HAP-1 (cell line): ENCODE data around the gene CLCN4.

Experiments
- DNase-seq, 2 experiments: peaks; one replicate each; pipeline ENCODE4 v3.0.0-alpha.2; 2016 to 2020; ENCODE audit warnings: low spot score in 2 of 2
- H3K27me3 ChIP-seq: fragments of 250-450 bp; sonication (Bioruptor Pico); 2 replicates; pipeline ENCODE4 v1.5.1; 2020; ENCODE audit warnings: low read depth, mild to moderate bottlenecking, moderate library complexity
- H3K36me3 ChIP-seq: fragments of 250-450 bp; sonication (Bioruptor Pico); replicated peaks from 2 replicates; pipeline ENCODE4 v1.5.1; 2020; ENCODE audit warnings: mild to moderate bottlenecking
- H3K4me1 ChIP-seq: fragments of 250-450 bp; sonication (Bioruptor Pico); 2 replicates; pipeline ENCODE4 v1.5.1; 2020; ENCODE audit warnings: mild to moderate bottlenecking
- H3K4me3 ChIP-seq: fragments of 250-450 bp; sonication (Bioruptor Pico); 2 replicates; pipeline ENCODE4 v1.5.1; 2020; ENCODE audit warnings: mild to moderate bottlenecking, moderate library complexity
- H3K9me3 ChIP-seq: fragments of 250-450 bp; sonication (Bioruptor Pico); 2 replicates; pipeline ENCODE4 v1.5.1; 2020; ENCODE audit warnings: mild to moderate bottlenecking, moderate library complexity
- in situ Hi-C: fragments of 300-500 bp; cut with MboI; formaldehyde crosslinking; loops from 3 replicates; pipeline ENCODE4 v1.14.3; 2020; ENCODE audit warnings: low sequenced_read_pairs, inconsistent platforms, mixed read lengths

CLCN4 gene

DNA sequence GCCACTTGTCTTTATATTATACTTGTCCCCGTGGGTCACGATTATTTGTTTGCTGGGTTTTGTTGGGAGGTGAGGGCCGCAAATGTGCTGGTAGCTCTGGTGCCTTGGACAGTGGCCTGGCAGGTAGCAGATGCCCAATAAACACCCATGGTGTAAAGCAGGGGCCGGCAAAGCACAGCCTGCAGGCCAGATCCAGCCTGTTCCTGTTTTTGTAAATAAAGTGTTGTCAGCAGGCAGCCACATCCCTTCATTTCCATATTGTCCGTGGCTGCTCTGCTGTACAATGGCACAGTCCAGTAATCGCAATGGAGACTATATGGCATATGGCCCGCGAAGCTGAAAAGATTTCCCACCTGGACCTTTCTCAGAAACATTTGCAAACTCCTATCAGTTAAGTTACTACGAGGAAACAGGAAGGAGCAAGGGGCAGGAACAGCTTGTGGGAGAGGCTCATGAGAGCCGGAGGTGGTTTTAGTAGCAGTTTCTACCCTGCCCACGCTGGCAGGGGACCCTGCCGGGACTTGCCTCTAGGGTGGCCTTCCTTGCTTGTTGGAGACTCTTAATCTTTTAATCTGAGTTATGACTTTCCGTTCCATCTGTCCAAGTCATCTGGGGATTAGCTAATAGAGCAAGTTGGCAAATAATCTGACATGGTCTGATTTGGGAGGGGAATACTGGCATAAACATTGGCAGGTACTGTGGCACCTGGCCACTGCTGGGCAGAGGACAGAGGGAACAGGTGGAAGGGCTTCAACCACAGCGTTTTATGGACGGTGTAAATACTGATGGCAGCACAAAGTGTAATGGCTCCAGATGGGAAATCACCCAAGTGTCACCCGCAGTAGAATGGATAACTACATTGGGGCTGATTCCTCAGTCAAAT lies 19.6 kb downstream of the CLCN4 start:
- H3K36me3 ChIP-seq = no peaks in the 10 kb centered on the region
- H3K4me3 ChIP-seq = no peak overlapping the region
- no peaks in the 10 kb centered on the region for H3K27me3 ChIP-seq
- no peaks in the 10 kb centered on the region; the same call in 1 of the 2 replicates for H3K4me1 ChIP-seq
- no peaks in the 10 kb centered on the region for H3K9me3 ChIP-seq
- no peak for DNase-seq
- in situ Hi-C loops = loop anchor here (25.0 kb wide), 2 partner anchors 561 to 1586 kb away; partner anchors contain the start of gene MSL3

DNA sequence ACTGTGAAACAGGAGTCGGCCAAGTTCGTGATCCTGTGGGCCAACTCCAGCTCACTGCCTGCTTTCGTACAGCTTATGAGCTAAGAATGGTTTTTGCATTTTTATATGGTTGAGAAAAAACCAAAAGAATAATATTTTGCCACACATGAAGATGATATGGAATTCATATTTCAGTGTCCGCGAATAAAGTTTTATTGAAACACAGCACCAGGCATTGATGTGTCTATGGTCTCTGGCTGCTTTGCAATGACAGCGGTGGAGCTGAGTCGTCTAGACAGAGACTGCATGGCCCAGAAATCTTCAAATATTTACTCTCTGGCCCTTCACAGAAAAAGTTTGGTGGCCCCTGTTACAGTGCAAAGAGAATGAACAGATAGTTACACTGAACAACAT lies 20.2 kb downstream of the CLCN4 start:
- Histone ChIP-seq H3K4me3 (no peak overlapping the region), H3K9me3 (no peaks in the 10 kb centered on the region), H3K4me1 (no peaks in the 10 kb centered on the region; the same call in 1 of the 2 replicates), H3K27me3 (no peaks in the 10 kb centered on the region), H3K36me3 (no peaks in the 10 kb centered on the region)
- in situ Hi-C loops = loop anchor here (25.0 kb wide), 2 partner anchors 560 to 1585 kb away; partner anchors contain the start of gene MSL3
- no peak for DNase-seq

DNA sequence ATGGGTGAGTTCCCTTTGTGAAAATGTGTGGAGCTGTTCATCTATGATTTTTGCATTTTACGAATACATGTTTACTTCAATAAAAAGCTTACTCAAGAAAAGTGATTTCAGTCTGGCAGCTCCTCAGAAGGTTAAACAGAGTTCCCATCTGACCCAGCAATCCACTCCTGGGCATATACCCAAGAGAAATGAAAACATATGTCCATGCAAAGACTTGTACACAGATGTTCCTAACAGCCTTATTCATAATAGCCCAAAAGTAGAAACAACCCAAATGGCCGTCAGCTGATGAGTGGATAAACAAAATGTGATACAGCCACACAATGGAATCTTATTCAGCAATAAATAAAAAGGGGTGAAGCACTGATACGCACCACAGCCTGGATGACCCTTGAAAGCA lies 20.8 kb downstream of the CLCN4 start:
- H3K36me3 ChIP-seq = no peaks in the 10 kb centered on the region
- DNase-seq = no peak
- in situ Hi-C loops = loop anchor here (25.0 kb wide), 2 partner anchors 560 to 1585 kb away; partner anchors contain the start of gene MSL3
- H3K4me3 ChIP-seq = no peak overlapping the region
- H3K9me3 ChIP-seq = no peaks in the 10 kb centered on the region
- H3K27me3 ChIP-seq = no peaks in the 10 kb centered on the region
- no peaks in the 10 kb centered on the region; the same call in 1 of the 2 replicates for H3K4me1 ChIP-seq

DNA sequence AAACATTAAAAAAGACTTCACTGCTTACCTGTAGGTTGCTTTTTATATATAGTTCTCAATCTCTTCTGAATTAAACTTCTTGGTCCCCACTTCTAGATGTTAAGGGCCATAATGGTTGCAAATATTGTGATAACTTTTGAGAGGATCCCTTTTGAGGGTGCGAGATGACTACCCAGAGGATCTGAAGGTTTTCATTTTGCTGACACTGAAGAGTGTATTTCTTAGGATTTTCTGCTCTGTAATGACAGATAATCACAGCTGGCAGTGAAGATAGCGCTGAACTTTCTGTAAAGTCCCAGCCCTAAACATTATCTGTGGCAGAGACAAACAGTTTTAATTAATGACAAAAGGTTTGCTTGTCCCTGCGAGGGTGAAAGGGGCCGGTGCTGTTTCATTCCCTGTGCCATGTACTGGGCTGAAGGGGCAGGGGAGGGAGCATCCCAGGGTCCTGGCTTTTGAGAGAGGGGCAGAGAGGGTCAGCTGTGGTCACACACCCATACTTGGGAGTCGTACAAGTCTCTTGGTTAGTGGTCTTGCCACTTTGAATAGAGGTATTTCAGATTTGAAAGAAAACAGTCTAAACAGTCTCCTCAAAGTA lies 22.2 kb downstream of the CLCN4 start:
- Histone ChIP-seq H3K4me1 (no peaks in the 10 kb centered on the region), H3K4me3 (no peak overlapping the region), H3K27me3 (no peaks in the 10 kb centered on the region), H3K36me3 (no peaks in the 10 kb centered on the region), H3K9me3 (no peaks in the 10 kb centered on the region)
- in situ Hi-C loops = loop anchor here (25.0 kb wide), 2 partner anchors 558 to 1583 kb away; partner anchors contain the start of gene MSL3
- DNase-seq = no peak

DNA sequence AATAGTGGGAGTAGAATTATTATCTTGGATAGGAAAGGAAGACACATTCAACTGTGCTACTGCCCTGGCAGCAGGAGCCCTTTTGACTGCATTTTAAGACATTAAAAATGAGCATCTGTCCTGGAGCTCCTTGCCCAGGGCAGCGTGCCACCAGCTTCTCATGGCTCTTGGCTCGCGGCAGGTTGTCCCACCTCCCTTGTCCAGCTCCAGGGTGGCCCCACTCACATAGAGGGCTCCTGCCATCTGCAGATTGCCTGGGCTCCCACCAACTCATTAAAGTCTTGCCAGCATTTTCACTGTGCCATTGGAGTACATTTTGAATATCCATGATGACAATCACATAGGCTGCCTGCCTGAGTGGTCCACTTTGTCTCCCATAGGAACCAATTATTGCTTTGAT lies 27.0 kb downstream of the CLCN4 start:
- DNase-seq = no peak
- no peaks in the 10 kb centered on the region for H3K9me3 ChIP-seq
- H3K4me3 ChIP-seq = no peak overlapping the region
- no peaks in the 10 kb centered on the region for H3K36me3 ChIP-seq
- H3K4me1 ChIP-seq = no peaks in the 10 kb centered on the region
- H3K27me3 ChIP-seq = no peaks in the 10 kb centered on the region
- in situ Hi-C loops = loop anchor here (10.0 to 25.0 kb wide), 3 partner anchors 431 to 1579 kb away; partner anchors contain the start of gene MSL3

DNA sequence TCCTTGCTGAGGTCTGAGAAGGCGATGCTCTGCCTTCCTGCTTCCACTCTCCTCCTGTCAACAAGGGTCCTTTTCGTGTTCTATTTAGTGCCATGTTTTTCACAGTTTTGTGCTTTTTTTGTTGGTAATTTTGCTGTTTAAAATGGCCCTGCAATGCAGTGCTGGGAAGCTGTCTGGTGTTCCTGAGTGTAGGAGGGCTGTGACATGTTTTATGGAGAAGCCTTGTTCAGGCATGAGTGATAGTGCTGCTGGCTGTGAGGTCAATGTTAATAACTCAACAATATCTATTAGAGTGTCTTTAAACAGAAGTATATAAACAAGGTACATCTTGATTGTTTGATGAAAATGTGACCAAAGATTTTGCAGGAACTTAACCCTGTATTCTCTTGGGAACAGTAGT lies 27.6 kb downstream of the CLCN4 start:
- no peaks in the 10 kb centered on the region for H3K4me1 ChIP-seq
- H3K4me3 ChIP-seq = no peak overlapping the region
- H3K36me3 ChIP-seq = no peaks in the 10 kb centered on the region
- no peaks in the 10 kb centered on the region for H3K27me3 ChIP-seq
- no peaks in the 10 kb centered on the region for H3K9me3 ChIP-seq
- no peak for DNase-seq
- in situ Hi-C loops = loop anchor here (10.0 to 25.0 kb wide), 3 partner anchors 430 to 1578 kb away; partner anchors contain the start of gene MSL3

DNA sequence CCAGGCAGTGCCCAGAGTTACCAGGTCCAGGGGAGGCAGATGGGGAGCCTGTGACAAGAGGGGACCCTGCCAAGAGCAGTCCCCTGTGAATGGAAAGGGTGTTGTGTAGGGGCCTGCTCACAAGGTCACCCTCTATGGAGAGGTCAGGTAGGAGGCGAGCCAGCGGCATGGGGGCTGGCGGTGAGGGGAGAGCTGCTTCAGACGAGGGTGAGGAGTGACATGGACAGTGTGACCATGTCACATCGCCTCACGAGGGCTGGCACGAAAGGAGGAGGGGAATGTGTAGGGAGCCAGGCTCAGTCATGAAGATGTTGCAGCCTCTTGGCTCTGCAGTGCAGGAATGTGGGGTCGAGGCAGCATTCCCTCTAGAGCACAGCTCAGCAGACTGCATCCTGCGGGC lies 29.6 kb downstream of the CLCN4 start:
- H3K27me3 ChIP-seq = no peaks in the 10 kb centered on the region
- no peak for DNase-seq
- H3K4me3 ChIP-seq = no peak overlapping the region
- H3K36me3 ChIP-seq = no peaks in the 10 kb centered on the region
- in situ Hi-C loops = loop anchor here (10.0 to 25.0 kb wide), 3 partner anchors 428 to 1576 kb away; partner anchors contain the start of gene MSL3
- H3K4me1 ChIP-seq = peaks cover 3% of the 10 kb centered on the region; the same call in 1 of the 2 replicates
- no peaks in the 10 kb centered on the region for H3K9me3 ChIP-seq

DNA sequence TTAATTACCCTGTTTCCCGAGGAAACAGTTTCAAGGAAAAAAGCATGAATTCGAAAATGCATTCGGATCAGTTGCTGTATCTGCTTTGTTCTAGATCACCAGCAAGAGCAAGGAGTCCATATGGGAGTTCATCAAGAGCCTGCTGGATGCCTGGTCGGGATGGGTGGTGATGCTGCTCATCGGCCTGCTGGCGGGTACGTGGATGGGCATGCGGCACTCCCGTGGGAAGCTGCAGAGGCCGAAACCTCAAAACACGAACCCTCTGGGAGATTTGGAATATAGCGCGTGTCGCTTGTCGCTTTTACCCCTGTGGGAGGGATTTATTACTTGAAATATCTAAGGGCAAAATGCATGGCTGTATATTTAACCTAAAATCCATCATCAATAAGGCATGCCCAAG lies 30.6 kb downstream of the CLCN4 start:
- in situ Hi-C loops = loop anchor here (10.0 to 25.0 kb wide), 3 partner anchors 427 to 1575 kb away; partner anchors contain the start of gene MSL3
- no peaks in the 10 kb centered on the region for H3K9me3 ChIP-seq
- H3K27me3 ChIP-seq = no peaks in the 10 kb centered on the region
- no peak for DNase-seq
- no peaks in the 10 kb centered on the region for H3K36me3 ChIP-seq
- H3K4me3 ChIP-seq = no peak overlapping the region
- peaks cover 3% of the 10 kb centered on the region; the same call in 1 of the 2 replicates for H3K4me1 ChIP-seq

DNA sequence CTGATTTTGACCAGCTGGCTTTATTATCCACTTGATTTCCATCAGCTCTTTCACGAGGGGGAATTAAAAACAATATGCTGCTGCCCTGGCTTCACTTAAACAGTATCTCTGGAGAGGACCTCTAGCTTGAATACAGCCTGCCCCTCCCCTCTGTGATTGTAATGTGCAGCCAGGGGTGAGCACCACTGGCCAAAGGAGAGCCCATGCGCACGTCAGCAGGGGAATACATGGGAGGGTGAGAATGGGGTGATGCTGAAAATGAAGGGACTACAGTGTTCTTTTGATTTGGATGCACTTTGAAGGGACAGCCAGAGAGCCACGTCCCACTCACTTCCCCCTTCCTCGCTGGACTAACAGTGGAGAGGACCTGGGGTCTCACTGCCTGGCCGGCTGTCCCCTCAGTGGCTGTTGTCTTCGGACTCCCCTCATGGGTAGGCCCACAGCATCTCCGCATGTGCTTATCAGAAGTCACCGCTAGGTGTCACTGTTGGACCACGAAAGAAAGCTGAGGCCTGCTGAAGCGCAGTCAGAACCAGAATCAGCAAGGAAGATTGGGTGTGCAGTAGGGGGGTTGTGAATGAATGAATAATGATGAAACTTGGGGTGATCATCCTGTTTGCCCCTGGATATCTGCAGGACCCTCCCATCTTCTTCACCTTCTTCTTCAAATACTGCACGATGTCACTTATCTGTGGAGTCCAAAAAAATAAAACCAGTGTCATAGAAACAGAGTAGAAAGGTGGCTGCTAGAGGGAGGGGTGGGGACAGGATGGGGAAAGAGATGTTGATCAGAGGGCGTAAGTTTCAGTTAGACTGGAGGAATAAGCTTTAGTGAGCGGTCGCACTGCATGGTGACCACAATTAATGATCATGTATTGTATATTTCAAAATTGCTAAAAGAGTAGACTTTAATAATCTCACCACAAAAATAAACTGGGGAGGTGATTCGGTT lies 32.8 kb downstream of the CLCN4 start:
- H3K36me3 ChIP-seq = no peaks in the 10 kb centered on the region
- H3K27me3 ChIP-seq = no peaks in the 10 kb centered on the region
- H3K9me3 ChIP-seq = no peaks in the 10 kb centered on the region
- peak; percentile 58 to 85 for DNase-seq
- in situ Hi-C loops = loop anchor here (5.0 to 25.0 kb wide), 5 partner anchors 425 to 1573 kb away; partner anchors contain the start of gene MSL3
- peaks cover 3% of the 10 kb centered on the region; the same call in 1 of the 2 replicates for H3K4me1 ChIP-seq
- H3K4me3 ChIP-seq = no peak overlapping the region

DNA sequence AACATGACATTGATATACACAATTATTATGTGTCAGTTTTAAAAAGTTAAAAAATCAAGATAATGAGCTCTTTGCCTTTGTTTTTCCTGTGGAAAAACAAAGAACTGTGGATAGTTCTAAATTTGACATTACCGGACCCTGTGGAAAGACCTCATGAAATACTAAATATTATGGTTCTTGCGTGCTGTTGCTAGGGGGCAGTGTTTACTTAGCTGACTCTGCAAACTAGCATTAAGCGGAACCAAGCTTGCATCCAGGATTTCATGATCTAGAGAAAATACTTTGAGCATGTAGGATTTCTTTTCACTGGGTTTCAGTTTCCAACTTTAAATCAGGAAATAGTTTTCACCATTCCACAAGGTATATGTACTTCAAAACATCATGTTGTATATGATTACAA lies 33.6 kb downstream of the CLCN4 start:
- Histone ChIP-seq H3K4me1 (peaks cover 3% of the 10 kb centered on the region; the same call in 1 of the 2 replicates), H3K4me3 (no peak overlapping the region), H3K9me3 (no peaks in the 10 kb centered on the region), H3K27me3 (no peaks in the 10 kb centered on the region), H3K36me3 (no peaks in the 10 kb centered on the region)
- peak; percentile 70 to 73 for DNase-seq
- in situ Hi-C loops = loop anchor here (5.0 to 25.0 kb wide), 4 partner anchors 447 to 1572 kb away; partner anchors contain the start of gene MSL3

DNA sequence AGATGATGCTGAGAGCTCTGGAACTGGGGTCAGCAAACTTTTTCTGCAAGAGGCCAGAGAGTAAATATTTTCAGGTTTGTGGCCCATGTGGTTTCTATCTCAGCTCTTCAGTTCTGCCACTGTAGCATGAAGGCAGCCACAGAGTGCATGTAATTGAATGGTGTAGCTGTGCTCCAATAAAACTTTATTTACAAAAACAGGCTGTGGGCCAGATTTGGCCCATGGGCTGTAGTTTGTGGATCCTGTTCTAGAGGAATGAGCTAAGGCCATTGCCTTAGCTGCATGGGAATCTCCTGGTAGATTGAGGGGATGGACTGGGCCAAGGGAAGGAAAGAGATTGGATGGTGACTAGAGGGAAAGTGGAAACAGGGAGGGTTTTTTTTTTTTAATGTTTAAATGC lies 36.8 kb downstream of the CLCN4 start:
- Histone ChIP-seq H3K27me3 (no peaks in the 10 kb centered on the region), H3K4me1 (peaks cover 3% of the 10 kb centered on the region; the same call in 1 of the 2 replicates), H3K9me3 (no peaks in the 10 kb centered on the region), H3K36me3 (no peaks in the 10 kb centered on the region; the same call in 1 of the 2 replicates), H3K4me3 (no peak overlapping the region)
- DNase-seq = no peak
- in situ Hi-C loops = loop anchor here (5.0 to 25.0 kb wide), 4 partner anchors 444 to 1569 kb away; partner anchors contain the start of gene MSL3

DNA sequence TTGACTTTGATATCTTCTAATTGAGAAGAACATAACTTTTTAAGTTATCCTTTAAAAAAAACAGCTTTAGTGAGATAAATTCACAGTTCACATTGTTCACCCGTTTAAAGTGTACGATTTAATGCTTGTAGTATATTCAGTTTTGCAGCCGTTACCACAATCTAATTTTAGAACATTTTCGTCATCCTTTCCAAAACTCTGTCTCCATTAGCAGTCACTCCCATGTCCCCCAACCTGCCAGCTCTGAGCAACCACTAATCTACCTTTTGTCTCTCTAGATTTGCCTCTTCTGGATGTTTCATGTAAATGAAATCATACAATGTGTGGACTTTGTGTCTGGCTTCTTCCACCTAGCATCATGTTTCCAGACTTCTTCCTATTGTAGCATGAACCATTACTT lies 38.6 kb downstream of the CLCN4 start:
- H3K4me3 ChIP-seq = no peak overlapping the region
- no peaks in the 10 kb centered on the region; the same call in 1 of the 2 replicates for H3K36me3 ChIP-seq
- DNase-seq = no peak
- no peaks in the 10 kb centered on the region for H3K4me1 ChIP-seq
- H3K27me3 ChIP-seq = no peaks in the 10 kb centered on the region
- in situ Hi-C loops = loop anchor here (10.0 to 25.0 kb wide), 3 partner anchors 542 to 1567 kb away; partner anchors contain the start of gene MSL3
- no peaks in the 10 kb centered on the region for H3K9me3 ChIP-seq
